GM12874 (cell line): ENCODE results near the gene TELO2.

Experiments used
- TF ChIP-seq, protein P1 (sequence below): IDR thresholded peaks from 2 replicates; pipeline ENCODE4 v1.5.1; 2011; ENCODE audit warnings: low read depth, mild to moderate bottlenecking, control low read depth, low read length, moderate library complexity; ENCODE audit not compliant: insufficient read depth

TELO2 gene

GRCh38 chr16:1499756-1500464 lies 6.8 kb downstream of the TELO2 start:
- TF ChIP-seq, protein P1, sequence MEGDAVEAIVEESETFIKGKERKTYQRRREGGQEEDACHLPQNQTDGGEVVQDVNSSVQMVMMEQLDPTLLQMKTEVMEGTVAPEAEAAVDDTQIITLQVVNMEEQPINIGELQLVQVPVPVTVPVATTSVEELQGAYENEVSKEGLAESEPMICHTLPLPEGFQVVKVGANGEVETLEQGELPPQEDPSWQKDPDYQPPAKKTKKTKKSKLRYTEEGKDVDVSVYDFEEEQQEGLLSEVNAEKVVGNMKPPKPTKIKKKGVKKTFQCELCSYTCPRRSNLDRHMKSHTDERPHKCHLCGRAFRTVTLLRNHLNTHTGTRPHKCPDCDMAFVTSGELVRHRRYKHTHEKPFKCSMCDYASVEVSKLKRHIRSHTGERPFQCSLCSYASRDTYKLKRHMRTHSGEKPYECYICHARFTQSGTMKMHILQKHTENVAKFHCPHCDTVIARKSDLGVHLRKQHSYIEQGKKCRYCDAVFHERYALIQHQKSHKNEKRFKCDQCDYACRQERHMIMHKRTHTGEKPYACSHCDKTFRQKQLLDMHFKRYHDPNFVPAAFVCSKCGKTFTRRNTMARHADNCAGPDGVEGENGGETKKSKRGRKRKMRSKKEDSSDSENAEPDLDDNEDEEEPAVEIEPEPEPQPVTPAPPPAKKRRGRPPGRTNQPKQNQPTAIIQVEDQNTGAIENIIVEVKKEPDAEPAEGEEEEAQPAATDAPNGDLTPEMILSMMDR: no peak

- TF ChIP-seq, protein P1: no peak
Observed at GRCh38 chr16:1500465-1501150, 7.4 kb downstream of the TELO2 start.

- TF ChIP-seq, protein P1: no peak
Observed at GRCh38 chr16:1501630-1502029, 8.5 kb downstream of the TELO2 start.

DNA sequence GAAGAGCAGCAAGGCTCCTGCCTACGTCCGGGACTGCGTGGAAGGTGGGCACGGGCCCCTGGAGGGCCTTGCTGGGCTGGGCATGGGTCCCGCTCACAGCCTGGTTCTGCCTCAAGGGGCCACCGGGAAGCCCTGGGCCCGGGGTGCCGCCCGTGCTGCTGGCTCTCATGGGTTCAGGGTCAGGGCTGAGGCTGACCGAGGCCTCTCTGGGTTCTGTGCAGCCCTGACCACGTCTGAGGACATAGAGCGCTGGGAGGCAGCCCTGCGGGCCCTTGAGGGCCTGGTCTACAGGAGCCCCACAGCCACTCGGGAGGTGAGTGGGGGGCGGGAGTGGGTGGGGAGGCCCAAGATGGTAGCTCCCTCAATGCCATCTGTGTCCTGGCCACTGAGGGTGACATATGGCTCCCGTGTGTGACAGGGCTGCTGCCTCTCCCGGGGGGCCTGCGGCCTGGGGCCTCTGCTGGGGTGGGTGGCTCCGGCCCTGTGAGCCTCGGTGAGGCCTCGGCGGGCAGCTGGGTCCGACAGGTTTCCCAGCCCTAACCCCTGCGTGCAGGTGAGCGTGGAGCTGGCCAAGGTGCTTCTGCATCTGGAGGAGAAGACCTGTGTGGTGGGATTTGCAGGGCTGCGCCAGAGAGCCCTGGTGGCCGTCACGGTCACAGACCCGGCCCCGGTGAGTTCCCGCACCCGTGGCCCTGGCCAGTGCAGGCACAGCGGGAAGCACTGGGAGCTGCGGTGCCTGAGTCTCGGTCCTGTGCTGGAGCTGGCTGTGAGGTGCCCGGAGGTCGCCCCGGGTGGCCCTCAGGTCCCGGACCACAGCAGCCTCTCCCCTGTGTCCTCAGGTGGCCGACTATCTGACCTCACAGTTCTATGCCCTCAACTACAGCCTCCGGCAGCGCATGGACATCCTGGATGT lies 9.2 kb downstream of the TELO2 start:
- TF ChIP-seq, protein P1: no peak

- TF ChIP-seq, protein P1: no peak
Observed at GRCh38 chr16:1503110-1503955, 10.2 kb downstream of the TELO2 start.

DNA sequence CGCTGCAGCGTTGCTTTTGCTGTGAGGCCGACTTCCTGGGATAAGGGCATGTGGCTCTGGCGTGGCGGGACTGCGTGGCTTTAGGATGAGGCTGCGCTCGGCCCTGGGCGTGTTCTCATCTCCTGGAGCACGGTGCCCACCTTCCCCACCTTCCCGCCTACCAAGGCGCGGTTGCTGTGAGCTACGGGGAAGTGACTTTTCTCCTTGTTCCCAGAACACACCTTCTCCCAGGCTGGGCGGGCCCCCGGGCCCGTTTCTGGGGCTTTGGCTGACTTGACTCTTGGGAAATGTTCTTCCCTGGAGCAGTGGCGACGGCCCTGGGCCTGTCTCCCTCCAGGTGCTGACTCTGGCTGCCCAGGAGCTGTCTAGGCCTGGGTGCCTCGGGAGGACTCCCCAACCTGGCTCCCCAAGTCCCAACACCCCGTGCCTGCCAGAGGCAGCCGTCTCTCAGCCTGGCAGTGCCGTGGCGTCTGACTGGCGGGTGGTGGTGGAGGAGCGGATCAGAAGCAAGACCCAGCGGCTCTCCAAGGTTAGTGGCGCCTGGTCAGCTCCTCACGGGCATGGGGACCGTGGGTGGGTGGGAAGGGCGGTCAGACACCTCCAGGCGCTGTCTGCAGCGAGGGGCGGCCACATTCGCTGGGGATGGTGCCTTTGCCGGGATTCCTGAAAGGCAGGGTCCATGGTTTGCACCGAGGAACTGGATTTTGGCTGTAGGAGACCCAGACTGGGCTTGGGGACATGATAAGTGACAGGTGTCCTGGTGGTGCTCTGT lies 12.1 kb downstream of the TELO2 start:
- TF ChIP-seq, protein P1: no peak
